IMR-90 (cell line): Measurements from ENCODE around the gene SH2D7. TPM values are rescaled to one million over a fixed set of nuclear protein-coding genes. Genes with fewer than 3 reads are reported as not detected.

Experiments
- ATAC-seq: fragments of 200-7000 bp; cut with Tn5 transposase; 2 replicates; pipeline ENCODE4 v1.9.1; 2020; ENCODE audit warnings: low read depth, mild to moderate bottlenecking, moderate library complexity
- BruUV-seq: library from RNA; stranded (reverse); fragments of 400-500 nt; replicated peaks from 2 replicates; lab custom pipeline; 2021; lab: Mats Ljungman, UMichigan
- CTCF ChIA-PET: fragments of 300-600 bp; formaldehyde crosslinking; extraction: SDS; loops from one replicate; lab custom pipeline; 2021; ENCODE audit warnings: antibody characterized with exemption; lab: Yijun Ruan, JAX
- POLR2A ChIA-PET: fragments of 300-600 bp; sonication (Branson Sonifier 250); formaldehyde crosslinking; loops from one replicate; lab custom pipeline; 2022; ENCODE audit warnings: antibody characterized with exemption; ENCODE audit not compliant: unreplicated experiment; lab: Charles Lee
- DNase-seq: peaks from one replicate; pipeline ENCODE4 v3.0.0; 2013
- H2AFZ ChIP-seq: replicated peaks from 2 replicates; pipeline ENCODE3; 2013; ENCODE audit warnings: low read length, mild to moderate bottlenecking; ENCODE audit not compliant: poor library complexity
- H2AK5ac ChIP-seq: 2 replicates; pipeline ENCODE4 v1.6.1; 2013; ENCODE audit warnings: low read depth, low read length, inconsistent platforms
- H2AK9ac ChIP-seq: replicated peaks from 2 replicates; pipeline ENCODE3; 2013; ENCODE audit warnings: mild to moderate bottlenecking, low read depth, low read length, moderate library complexity; ENCODE audit not compliant: poor library complexity
- H2BK120ac ChIP-seq: 2 replicates; pipeline ENCODE4 v1.6.1; 2013; ENCODE audit warnings: low read depth, low read length, inconsistent platforms
- H2BK15ac ChIP-seq: 3 replicates; pipeline ENCODE4 v1.6.1; 2013; ENCODE audit warnings: low read depth, low read length, inconsistent platforms
- H2BK20ac ChIP-seq: 2 replicates; pipeline ENCODE4 v1.6.1; 2013; ENCODE audit warnings: low read depth, mild to moderate bottlenecking, inconsistent platforms, low read length, moderate library complexity
- H2BK5ac ChIP-seq: 2 replicates; pipeline ENCODE4 v1.6.1; 2013; ENCODE audit warnings: mild to moderate bottlenecking, low read depth, low read length, inconsistent platforms; ENCODE audit not compliant: poor library complexity, severe bottlenecking
- H3K14ac ChIP-seq: replicated peaks from 2 replicates; pipeline ENCODE4 v1.6.1; 2013; ENCODE audit warnings: low read depth, low read length, inconsistent platforms
- H3K18ac ChIP-seq: 2 replicates; pipeline ENCODE4 v1.6.1; 2013; ENCODE audit warnings: low read depth, low read length, control low read depth
- H3K23ac ChIP-seq: 2 replicates; pipeline ENCODE4 v1.6.1; 2013; ENCODE audit warnings: low read depth, low read length, inconsistent platforms
- H3K27ac ChIP-seq: 2 replicates; pipeline ENCODE4 v1.5.1; 2013; ENCODE audit warnings: mild to moderate bottlenecking, control low read depth, low read length; ENCODE audit not compliant: insufficient read depth
- H3K27me3 ChIP-seq: 2 replicates; pipeline ENCODE4 v1.6.1; 2013; ENCODE audit warnings: low read length; ENCODE audit not compliant: control insufficient read depth, insufficient read depth
- H3K36me3 ChIP-seq: 2 replicates; pipeline ENCODE4 v1.6.1; 2013; ENCODE audit warnings: low read length, mixed read lengths; ENCODE audit not compliant: control insufficient read depth, insufficient read depth
- H3K4ac ChIP-seq: 2 replicates; pipeline ENCODE4 v1.6.1; 2013; ENCODE audit warnings: low read depth, low read length, inconsistent platforms
- H3K4me1 ChIP-seq: 2 replicates; pipeline ENCODE4 v1.6.1; 2013; ENCODE audit warnings: low read length, mixed read lengths; ENCODE audit not compliant: control insufficient read depth, insufficient read depth
- H3K4me2 ChIP-seq: 2 replicates; pipeline ENCODE4 v1.6.1; 2013; ENCODE audit warnings: low read depth, mild to moderate bottlenecking, control low read depth, low read length, moderate library complexity
- H3K4me3 ChIP-seq: 2 replicates; pipeline ENCODE4 v1.5.1; 2013; ENCODE audit warnings: low read depth, mild to moderate bottlenecking, control low read depth, low read length, moderate library complexity; ENCODE audit not compliant: insufficient read depth
- H3K56ac ChIP-seq: 2 replicates; pipeline ENCODE4 v1.6.1; 2013; ENCODE audit warnings: low read length, inconsistent platforms; ENCODE audit not compliant: insufficient read depth; ENCODE audit errors: extremely low read depth
- H3K79me1 ChIP-seq, 2 experiments: 2 replicates each; pipeline ENCODE4 v1.6.1; 2013; ENCODE audit warnings: low read length in 2 of 2, inconsistent platforms in 1 of 2, low read depth in 1 of 2
- H3K9ac ChIP-seq: 2 replicates; pipeline ENCODE4 v1.6.1; 2013; ENCODE audit warnings: low read depth, low read length, control low read depth
- H3K9me1 ChIP-seq: 2 replicates; pipeline ENCODE4 v1.6.1; 2013; ENCODE audit warnings: low read length, inconsistent platforms; ENCODE audit not compliant: insufficient read depth
- H3K9me3 ChIP-seq: 2 replicates; pipeline ENCODE4 v1.6.1; 2013; ENCODE audit warnings: low read length; ENCODE audit not compliant: control insufficient read depth, insufficient read depth
- H4K20me1 ChIP-seq: 2 replicates; pipeline ENCODE4 v1.6.1; 2013; ENCODE audit warnings: low read length, inconsistent platforms; ENCODE audit not compliant: insufficient read depth
- H4K5ac ChIP-seq: 2 replicates; pipeline ENCODE4 v1.6.1; 2013; ENCODE audit warnings: mild to moderate bottlenecking, low read depth, low read length, control low read depth
- H4K8ac ChIP-seq, 2 experiments: 2 replicates each; pipeline ENCODE4 v1.6.1; 2013; ENCODE audit warnings: low read depth in 2 of 2, low read length in 2 of 2, control low read depth in 1 of 2, inconsistent platforms in 1 of 2
- H4K91ac ChIP-seq: 2 replicates; pipeline ENCODE4 v1.6.1; 2013; ENCODE audit warnings: low read depth, low read length, inconsistent platforms; ENCODE audit not compliant: insufficient read depth
- BHLHE40 ChIP-seq: fragments of 150-350 bp; IDR thresholded peaks from 2 replicates; pipeline ENCODE4 v1.6.1; 2016; ENCODE audit warnings: mild to moderate bottlenecking, low read depth, low read length
- CEBPB ChIP-seq: IDR thresholded peaks from 2 replicates; pipeline ENCODE4 v1.6.1; 2012; ENCODE audit warnings: low read depth, low read length, improper control_type of control experiment
- MAFK ChIP-seq: IDR thresholded peaks from 2 replicates; pipeline ENCODE4 v1.6.1; 2012; ENCODE audit warnings: low read depth, low read length, improper control_type of control experiment
- MAZ ChIP-seq: IDR thresholded peaks from 2 replicates; pipeline ENCODE4 v1.6.1; 2012; ENCODE audit warnings: low read depth, mild to moderate bottlenecking, low read length, improper control_type of control experiment, moderate library complexity, borderline replicate concordance
- MXI1 ChIP-seq: IDR thresholded peaks from 2 replicates; pipeline ENCODE4 v1.6.1; 2012; ENCODE audit warnings: low read depth, mild to moderate bottlenecking, low read length, moderate library complexity, borderline replicate concordance
- POLR2A ChIP-seq: IDR thresholded peaks from 2 replicates; pipeline ENCODE4 v1.6.1; 2012; ENCODE audit warnings: mild to moderate bottlenecking, low read depth, low read length
- RCOR1 ChIP-seq: IDR thresholded peaks from 2 replicates; pipeline ENCODE4 v1.6.1; 2012; ENCODE audit warnings: mild to moderate bottlenecking, low read length, improper control_type of control experiment; ENCODE audit not compliant: insufficient replicate concordance
- RFX5 ChIP-seq: IDR thresholded peaks from 2 replicates; pipeline ENCODE4 v1.8.0; 2012; ENCODE audit warnings: low read depth, mild to moderate bottlenecking, low read length, moderate library complexity
- SMC3 ChIP-seq: fragments of 150-350 bp; IDR thresholded peaks from 2 replicates; pipeline ENCODE4 v1.6.1; 2016; ENCODE audit warnings: low read depth, mild to moderate bottlenecking, antibody characterized with exemption, low read length, moderate library complexity
- WGBS, 2 experiments: methylation state at CpG; one replicate each; pipeline versions ENCODE4 v1.1.5 to v1.1.7; 2013; ENCODE audit warnings: missing lambda C conversion rate in 2 of 2; ENCODE audit not compliant: insufficient read length in 1 of 2; ENCODE audit errors: extremely low coverage in 2 of 2; 5-methylcytosine and 5-hydroxymethylcytosine counted together
- dilution Hi-C: fragments of 300-500 bp; cut with HindIII; formaldehyde crosslinking; loops from one replicate; pipeline ENCODE4 v1.14.3; 2018; ENCODE audit warnings: low sequenced_read_pairs; ENCODE audit not compliant: unreplicated experiment
- in situ Hi-C: fragments of 300-500 bp; cut with MboI; formaldehyde crosslinking; loops from 3 replicates; pipeline ENCODE4 v1.14.3; 2019; ENCODE audit warnings: low sequenced_read_pairs, inconsistent platforms, mixed read lengths
- intact Hi-C: fragments of 100-400 bp; cut with micrococcal nuclease; formaldehyde crosslinking; loops from 2 replicates; pipeline ENCODE4 v1.10.0; 2022
- polyA plus RNA-seq, 3 experiments: library from polyadenylated mRNA; depleted of rRNA; stranded (reverse); fragments of >200 nt; gene quantifications; 2 replicates each; pipeline ENCODE4 v1.2.3, GENCODE V29; 2012; ENCODE audit warnings: low replicate concordance in 1 of 3
- total RNA-seq: library from RNA; depleted of rRNA; stranded (reverse); fragments of >200 nt; gene quantifications from 2 replicates; pipeline ENCODE4 v1.2.3, GENCODE V29; 2012
- TF ChIP-seq, protein P1 (sequence below): conservative IDR thresholded peaks from 2 replicates; pipeline ENCODE4 v1.5.1; 2012; ENCODE audit warnings: mild to moderate bottlenecking, low read depth, low read length, improper control_type of control experiment
- TF ChIP-seq, protein P2 (sequence below): fragments of 150-350 bp; IDR thresholded peaks from 2 replicates; pipeline ENCODE4 v1.6.1; 2017; ENCODE audit warnings: mild to moderate bottlenecking, antibody characterized with exemption, low read length, low read depth

Gene SH2D7
- total and polyA plus RNA-seq, 2 of the 4 experiments (the other 2 are of a cell fraction) = not detected

DNA sequence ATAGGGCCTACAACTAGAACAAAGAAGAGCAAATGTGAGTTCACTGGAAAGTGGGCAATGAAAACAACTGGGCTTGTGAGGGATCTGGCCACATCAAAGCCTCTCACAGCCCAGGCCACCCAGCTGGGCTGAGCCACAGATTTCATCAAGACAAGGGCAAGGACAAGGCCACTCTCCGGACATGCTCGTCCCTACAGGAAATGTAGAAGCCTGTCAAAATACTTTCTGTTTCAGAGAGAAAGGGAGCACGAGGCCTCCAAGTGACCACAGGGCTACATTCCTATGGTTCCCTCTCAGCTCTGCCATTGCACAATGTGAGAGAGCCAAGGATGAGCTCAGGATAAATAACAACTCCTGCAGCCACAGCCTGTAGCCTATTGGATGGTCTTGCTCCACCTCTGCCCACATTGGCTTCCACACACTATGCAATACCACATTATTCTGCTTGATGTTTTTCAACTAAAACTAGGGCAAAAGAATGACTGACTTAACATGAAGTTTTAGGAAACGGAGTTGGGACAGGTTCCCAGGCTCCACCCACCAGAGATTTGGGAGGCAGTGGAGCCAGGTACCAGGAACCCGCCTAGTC lies 27.0 kb upstream of the SH2D7 start:
- Histone ChIP-seq H2AK5ac (peak overlapping the region; percentile 61; the same call in 1 of the 2 replicates), H3K18ac (peak overlapping the region; percentile 90), H3K56ac (peak overlapping the region; percentile 75; the same call in 1 of the 2 replicates), H3K9me3 (no peaks in the 10 kb centered on the region), H3K36me3 (no peaks in the 10 kb centered on the region), H3K9me1 (peaks cover 47% of the 10 kb centered on the region), H2AK9ac (peak overlapping the region; percentile 84), H3K4me3 (peak overlapping the region; percentile 8; the same call in 1 of the 2 replicates), H3K4me1 (peaks cover 51% of the 10 kb centered on the region), H2AFZ (peak overlapping the region; percentile 36), H2BK20ac (peak overlapping the region; percentile 86), H4K20me1 (peaks cover 65% of the 10 kb centered on the region), H4K5ac (peak overlapping the region; percentile 66), H3K4ac (peak overlapping the region; percentile 89), H3K27ac (peak overlapping the region; percentile 95), H3K4me2 (peak overlapping the region; percentile 82), H3K23ac (peak overlapping the region; percentile 74; the same call in 1 of the 2 replicates), H3K9ac (peak overlapping the region; percentile 68), H2BK120ac (peak overlapping the region; percentile 81), H2BK15ac (no peak overlapping the region; the same call in 2 of the 3 replicates), H3K14ac (peak overlapping the region; percentile 88), H2BK5ac (peak overlapping the region; percentile 90), H4K91ac (peak overlapping the region; percentile 81), H3K27me3 (no peaks in the 10 kb centered on the region), H4K8ac (peak overlapping the region; percentile 11 to 85; a peak in 2 of 4 replicates), H3K79me1 (peaks cover 32 to 81% of the 10 kb centered on the region in 2 experiments)
- BruUV-seq = no TSS peak
- ATAC-seq (peak; percentile 84), DNase-seq (peak; percentile 99)
- 0% methylated on average over 3 of the region's 5 CpGs; no CpG with 5 or more reads in 1 of the 2 experiments for WGBS, 2 experiments
- intact Hi-C loops (loop anchor here (2.0 kb wide), 1 partner anchor 15 kb away; no protein-coding TSS in a partner anchor), in situ Hi-C loops (no loop called here), dilution Hi-C loops (no loop called here)
- CTCF ChIA-PET = interaction anchor here (0.6 kb wide), 1 partner anchor 1880 kb away, joined by 3 read pairs; no protein-coding TSS in a partner anchor
- TF ChIP-seq MAFK (0 out of 2 replicates have a peak, but pooled peaks have one; percentile 3), MXI1 (peak; percentile 94), SMC3 (no peak), RFX5 (no peak), BHLHE40 (peak; percentile 75), RCOR1 (peak; percentile 79), CEBPB (peak; percentile 100), MAZ (peak; percentile 61; the same call in 1 of the 2 replicates), POLR2A (peak; percentile 69)
- TF ChIP-seq, protein P1, sequence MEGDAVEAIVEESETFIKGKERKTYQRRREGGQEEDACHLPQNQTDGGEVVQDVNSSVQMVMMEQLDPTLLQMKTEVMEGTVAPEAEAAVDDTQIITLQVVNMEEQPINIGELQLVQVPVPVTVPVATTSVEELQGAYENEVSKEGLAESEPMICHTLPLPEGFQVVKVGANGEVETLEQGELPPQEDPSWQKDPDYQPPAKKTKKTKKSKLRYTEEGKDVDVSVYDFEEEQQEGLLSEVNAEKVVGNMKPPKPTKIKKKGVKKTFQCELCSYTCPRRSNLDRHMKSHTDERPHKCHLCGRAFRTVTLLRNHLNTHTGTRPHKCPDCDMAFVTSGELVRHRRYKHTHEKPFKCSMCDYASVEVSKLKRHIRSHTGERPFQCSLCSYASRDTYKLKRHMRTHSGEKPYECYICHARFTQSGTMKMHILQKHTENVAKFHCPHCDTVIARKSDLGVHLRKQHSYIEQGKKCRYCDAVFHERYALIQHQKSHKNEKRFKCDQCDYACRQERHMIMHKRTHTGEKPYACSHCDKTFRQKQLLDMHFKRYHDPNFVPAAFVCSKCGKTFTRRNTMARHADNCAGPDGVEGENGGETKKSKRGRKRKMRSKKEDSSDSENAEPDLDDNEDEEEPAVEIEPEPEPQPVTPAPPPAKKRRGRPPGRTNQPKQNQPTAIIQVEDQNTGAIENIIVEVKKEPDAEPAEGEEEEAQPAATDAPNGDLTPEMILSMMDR = no peak
- TF ChIP-seq, protein P2, sequence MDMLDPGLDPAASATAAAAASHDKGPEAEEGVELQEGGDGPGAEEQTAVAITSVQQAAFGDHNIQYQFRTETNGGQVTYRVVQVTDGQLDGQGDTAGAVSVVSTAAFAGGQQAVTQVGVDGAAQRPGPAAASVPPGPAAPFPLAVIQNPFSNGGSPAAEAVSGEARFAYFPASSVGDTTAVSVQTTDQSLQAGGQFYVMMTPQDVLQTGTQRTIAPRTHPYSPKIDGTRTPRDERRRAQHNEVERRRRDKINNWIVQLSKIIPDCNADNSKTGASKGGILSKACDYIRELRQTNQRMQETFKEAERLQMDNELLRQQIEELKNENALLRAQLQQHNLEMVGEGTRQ = peak; percentile 66; the same call in 1 of the 2 replicates
- POLR2A ChIA-PET = no interaction called here
